ENCODE data around the gene EPC1. TPM values are rescaled to one million over a fixed set of nuclear protein-coding genes. Genes with fewer than 3 reads are reported as not detected.
"Not testable (repeated sequence)": the region's sequence is repeated elsewhere in the genome, so short reads cannot be mapped to it uniquely, and the experiment has no call there.

Gene EPC1
- total and polyA plus RNA-seq, 2 donors, result 29.3 to 116 TPM

DNA sequence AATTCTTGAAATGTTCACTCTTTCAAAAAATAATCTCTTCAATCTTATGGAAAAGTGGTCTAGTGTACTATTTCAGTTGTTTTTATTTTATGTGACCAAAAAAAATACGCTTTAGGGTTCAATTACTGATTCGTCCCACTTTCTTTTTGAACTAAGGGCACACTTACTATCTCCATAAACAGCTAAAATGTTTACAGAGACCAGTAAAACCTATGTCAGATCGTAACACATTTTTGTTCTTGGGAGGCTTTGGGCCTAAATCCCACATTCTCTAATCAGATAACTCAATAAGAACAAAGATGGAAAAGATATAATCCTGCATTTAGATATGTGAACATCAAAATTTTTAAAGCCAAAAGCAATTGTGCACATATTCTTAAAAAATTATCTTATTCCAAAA is 29.8 kb upstream of the EPC1 start:
- Histone ChIP-seq H3K27ac (ENCODE audit: low read depth) (no peak overlapping the region), H3K4me1 (ENCODE audit: insufficient read depth) (no peaks in the 10 kb centered on the region), H3K4me3 (ENCODE audit: low read depth, low read length) (no peak overlapping the region), H3K36me3 (ENCODE audit: insufficient read depth) (no peaks in the 10 kb centered on the region)
- DNase-seq (ENCODE audit: extremely low spot score), result peak; percentile 20
- 5% methylated on average over 3 of the region's 3 CpGs for WGBS

DNA sequence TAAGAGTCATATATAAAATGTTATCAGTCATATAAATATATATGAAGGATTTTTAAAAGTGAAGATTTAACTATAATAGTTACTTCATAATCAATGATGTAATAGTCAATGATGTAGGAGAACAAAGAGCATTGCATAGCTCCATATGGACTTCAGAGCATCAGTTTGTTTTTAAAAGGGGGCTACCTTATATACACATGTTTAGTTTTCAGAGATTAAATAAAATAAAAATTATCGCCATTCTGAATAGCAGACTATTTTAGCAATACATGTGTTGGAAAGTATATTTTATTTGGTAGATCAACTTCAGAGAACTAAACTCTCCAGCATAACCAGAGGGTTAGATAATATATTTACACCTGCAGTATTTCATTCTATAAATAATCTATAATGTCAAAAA is 29.1 kb upstream of the EPC1 start:
- H3K4me3 ChIP-seq (ENCODE audit: low read depth, low read length), result no peak overlapping the region
- WGBS, result 37% methylated on average over 1 of the region's 1 CpG
- no peaks in the 10 kb centered on the region for H3K36me3 ChIP-seq (ENCODE audit: insufficient read depth)
- peak; percentile 6 for DNase-seq (ENCODE audit: extremely low spot score)
- no peak overlapping the region for H3K27ac ChIP-seq (ENCODE audit: low read depth)
- no peaks in the 10 kb centered on the region for H3K4me1 ChIP-seq (ENCODE audit: insufficient read depth)

DNA sequence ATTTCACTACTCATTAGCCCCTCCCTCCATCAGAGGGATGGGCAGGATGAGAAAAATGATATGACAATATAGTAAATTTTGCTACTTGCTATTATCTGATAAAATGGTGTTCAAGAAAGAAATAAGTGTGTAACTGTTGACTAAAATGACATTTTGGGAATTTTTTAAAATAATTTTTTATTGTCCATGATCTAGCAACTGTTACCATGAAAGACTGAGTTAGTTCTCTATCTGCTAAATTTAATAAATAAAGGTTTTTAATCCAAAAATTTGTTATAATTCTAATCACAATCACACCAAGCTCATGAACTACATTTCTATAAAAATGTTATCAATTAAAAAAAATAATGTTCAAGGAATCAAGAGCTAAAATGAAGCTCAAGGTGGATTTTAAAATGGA is 28.7 kb upstream of the EPC1 start:
- no peak overlapping the region for H3K4me3 ChIP-seq (ENCODE audit: low read depth, low read length)
- no peaks in the 10 kb centered on the region for H3K4me1 ChIP-seq (ENCODE audit: insufficient read depth)
- H3K36me3 ChIP-seq (ENCODE audit: insufficient read depth), result no peaks in the 10 kb centered on the region
- no peak for DNase-seq (ENCODE audit: extremely low spot score)
- H3K27ac ChIP-seq (ENCODE audit: low read depth), result no peak overlapping the region

DNA sequence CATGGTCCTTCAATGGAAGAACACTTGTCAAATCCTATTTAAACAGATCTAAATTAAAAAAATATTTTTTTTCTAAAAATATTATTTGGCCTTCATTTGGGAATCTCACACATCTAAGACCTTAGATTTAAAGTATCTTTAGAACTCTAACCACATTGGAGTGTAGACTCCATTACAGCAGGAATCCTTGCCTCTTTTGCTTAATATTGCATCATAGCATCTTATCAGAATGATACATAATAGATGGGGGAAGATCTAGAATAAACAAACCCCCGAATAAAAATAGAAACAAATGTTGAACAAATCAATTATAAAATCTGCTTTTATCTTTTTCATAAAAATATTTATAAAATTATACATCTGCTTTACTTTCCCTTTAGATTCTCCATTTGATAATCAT is 27.6 kb upstream of the EPC1 start:
- WGBS, result 29% methylated on average over 1 of the region's 1 CpG
- DNase-seq (ENCODE audit: extremely low spot score), result no peak
- no peak overlapping the region for H3K27ac ChIP-seq (ENCODE audit: low read depth)
- H3K36me3 ChIP-seq (ENCODE audit: insufficient read depth), result no peaks in the 10 kb centered on the region
- H3K4me1 ChIP-seq (ENCODE audit: insufficient read depth), result no peaks in the 10 kb centered on the region
- no peak overlapping the region for H3K4me3 ChIP-seq (ENCODE audit: low read depth, low read length)

DNA sequence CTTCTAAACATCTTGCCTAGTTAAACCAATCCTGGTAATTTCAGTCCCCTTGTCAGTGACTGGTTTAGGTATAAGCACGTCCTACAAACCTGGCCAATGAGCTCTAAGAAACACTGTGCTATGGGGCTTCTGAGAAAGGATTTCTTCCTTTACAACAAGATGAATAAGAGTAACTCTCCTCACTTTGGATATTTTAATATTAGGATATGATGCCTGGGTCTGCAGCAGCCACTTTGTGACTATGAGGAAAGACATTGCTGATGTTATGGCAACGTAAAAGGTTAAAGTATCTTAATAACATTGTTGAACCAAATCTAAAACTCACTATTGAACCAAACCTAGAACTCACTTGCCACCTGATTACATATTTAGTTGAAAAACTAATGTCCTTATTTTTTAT is 26.5 kb upstream of the EPC1 start:
- Histone ChIP-seq H3K4me3 (ENCODE audit: low read depth, low read length) (no peak overlapping the region), H3K27ac (ENCODE audit: low read depth) (no peak overlapping the region), H3K4me1 (ENCODE audit: insufficient read depth) (no peaks in the 10 kb centered on the region), H3K36me3 (ENCODE audit: insufficient read depth) (no peaks in the 10 kb centered on the region)
- DNase-seq (ENCODE audit: extremely low spot score), result no peak
- WGBS, result 96% methylated on average over 2 of the region's 2 CpGs

DNA sequence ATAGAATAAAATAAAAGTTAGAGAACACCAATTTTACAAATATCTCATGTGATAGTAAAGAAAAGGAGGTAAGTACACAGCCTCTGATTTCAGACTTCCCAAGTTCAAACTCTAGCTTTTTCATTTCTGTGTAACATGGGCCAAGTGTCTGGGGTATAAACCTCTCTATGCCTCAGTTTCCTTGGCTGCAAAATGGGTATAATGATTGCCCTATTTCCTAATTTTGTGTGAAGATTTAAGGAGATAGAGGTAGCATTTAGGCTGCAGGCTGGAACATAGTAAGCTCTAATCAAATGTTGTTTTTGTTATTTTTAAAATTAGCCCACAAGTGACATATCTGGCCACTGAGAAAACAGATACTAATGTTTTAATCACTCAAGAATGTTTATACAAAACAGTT is 26.1 kb upstream of the EPC1 start:
- DNase-seq (ENCODE audit: extremely low spot score), result no peak
- H3K36me3 ChIP-seq (ENCODE audit: insufficient read depth), result no peaks in the 10 kb centered on the region
- no peak overlapping the region for H3K4me3 ChIP-seq (ENCODE audit: low read depth, low read length)
- H3K27ac ChIP-seq (ENCODE audit: low read depth), result no peak overlapping the region
- H3K4me1 ChIP-seq (ENCODE audit: insufficient read depth), result no peaks in the 10 kb centered on the region

DNA sequence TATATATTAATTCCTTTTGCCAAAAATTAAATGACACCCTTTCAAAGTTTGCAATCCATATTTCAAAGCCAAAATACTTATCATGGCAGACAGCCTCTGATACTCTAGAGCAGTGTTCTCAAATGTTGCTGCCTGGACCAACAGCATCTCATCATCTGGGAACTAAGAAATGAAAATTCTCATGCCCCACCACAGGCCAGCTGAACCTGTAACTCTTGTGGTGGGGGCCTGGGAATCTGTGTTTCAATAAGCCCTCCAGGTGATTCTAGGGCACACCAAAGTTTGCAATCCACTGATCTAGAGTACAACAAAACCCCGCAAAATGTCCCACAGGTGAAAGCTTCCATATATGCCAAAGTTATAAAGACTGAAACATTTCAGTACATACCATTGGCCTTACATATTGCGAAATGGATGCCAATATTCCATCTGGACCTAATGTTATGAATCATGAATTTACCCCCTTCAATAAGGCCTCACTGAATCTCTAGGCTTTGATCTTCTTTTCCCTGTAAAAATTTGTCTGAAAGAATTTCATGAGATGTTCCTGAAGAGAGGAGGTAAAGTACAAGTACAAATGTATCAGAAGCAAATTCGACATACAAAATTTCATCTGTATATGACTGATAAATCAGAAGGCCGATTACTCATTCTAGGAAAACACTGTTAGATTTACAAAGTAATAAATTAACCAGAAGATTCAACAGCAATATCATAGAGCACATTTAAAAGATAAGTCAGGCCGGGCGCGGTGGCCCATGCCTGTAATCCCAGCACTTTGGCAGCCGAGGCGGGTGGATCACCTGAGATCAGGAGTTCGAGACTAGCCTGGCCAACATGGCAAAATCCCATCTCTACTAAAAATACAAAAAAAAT is 25.3 kb upstream of the EPC1 start:
- 86% methylated on average over 10 of the region's 10 CpGs for WGBS
- Histone ChIP-seq H3K4me3 (ENCODE audit: low read depth, low read length) (no peak overlapping the region), H3K4me1 (ENCODE audit: insufficient read depth) (no peaks in the 10 kb centered on the region), H3K36me3 (ENCODE audit: insufficient read depth) (no peaks in the 10 kb centered on the region), H3K27ac (ENCODE audit: low read depth) (no peak overlapping the region)
- DNase-seq (ENCODE audit: extremely low spot score), result no peak

DNA sequence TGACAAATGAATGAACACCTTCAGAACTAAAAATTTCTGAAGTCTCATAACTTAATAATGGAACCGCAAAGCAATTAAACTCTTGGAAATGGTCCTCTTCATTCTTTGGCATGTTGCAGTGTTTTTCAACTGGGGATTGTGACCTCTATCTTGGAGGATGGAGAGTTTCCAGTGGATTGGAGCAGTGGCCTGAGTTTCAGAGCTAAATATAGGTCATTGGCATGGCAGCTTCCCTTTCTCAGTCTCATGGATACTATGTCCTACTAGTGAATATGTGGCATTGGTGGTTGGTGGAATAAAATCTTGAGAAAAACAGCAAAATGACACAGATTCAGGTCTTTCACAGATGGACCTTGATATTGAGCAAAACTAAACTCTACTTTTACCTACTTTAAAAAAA is 24.1 kb upstream of the EPC1 start:
- WGBS, result 84% methylated on average over 1 of the region's 1 CpG
- Histone ChIP-seq H3K27ac (ENCODE audit: low read depth) (no peak overlapping the region), H3K4me3 (ENCODE audit: low read depth, low read length) (no peak overlapping the region), H3K4me1 (ENCODE audit: insufficient read depth) (no peaks in the 10 kb centered on the region), H3K36me3 (ENCODE audit: insufficient read depth) (no peaks in the 10 kb centered on the region)
- DNase-seq (ENCODE audit: extremely low spot score), result no peak

DNA sequence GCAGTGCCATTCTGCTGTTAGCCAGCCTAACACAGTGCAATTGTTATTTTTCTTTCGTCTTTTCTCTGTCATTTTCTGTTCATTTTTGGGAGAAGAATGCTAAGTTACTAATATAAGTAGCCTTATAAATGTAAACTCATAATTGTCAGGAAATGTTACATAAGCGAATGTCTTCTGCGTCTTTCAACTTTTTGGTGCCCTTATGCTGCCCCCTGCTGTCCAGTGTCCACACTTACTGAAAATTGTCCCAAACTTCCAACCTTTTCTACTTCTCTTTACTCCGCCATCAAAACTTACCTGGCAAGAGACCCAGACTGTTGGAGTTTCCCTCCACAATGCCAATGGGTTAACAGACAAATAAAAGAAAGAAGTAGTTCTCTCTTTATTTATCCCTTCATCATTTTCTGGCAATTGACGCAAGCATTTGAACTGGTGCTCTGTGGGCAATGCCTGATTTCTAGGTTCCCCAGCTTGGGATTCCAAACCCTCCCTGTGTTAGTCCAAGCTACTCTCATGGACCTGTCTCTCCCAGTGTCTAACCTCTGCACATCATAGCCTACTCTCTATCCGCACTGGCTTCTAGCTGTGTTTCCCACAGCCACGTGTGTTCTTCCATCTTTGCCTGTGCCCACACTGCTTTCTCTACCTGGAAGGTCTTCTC is 21.0 kb upstream of the EPC1 start:
- no peak overlapping the region for H3K27ac ChIP-seq (ENCODE audit: low read depth)
- H3K4me1 ChIP-seq (ENCODE audit: insufficient read depth), result no peaks in the 10 kb centered on the region
- DNase-seq (ENCODE audit: extremely low spot score), result peak; percentile 26
- no peaks in the 10 kb centered on the region for H3K36me3 ChIP-seq (ENCODE audit: insufficient read depth)
- WGBS, result 31% methylated on average over 7 of the region's 7 CpGs
- H3K4me3 ChIP-seq (ENCODE audit: low read depth, low read length), result no peak overlapping the region

DNA sequence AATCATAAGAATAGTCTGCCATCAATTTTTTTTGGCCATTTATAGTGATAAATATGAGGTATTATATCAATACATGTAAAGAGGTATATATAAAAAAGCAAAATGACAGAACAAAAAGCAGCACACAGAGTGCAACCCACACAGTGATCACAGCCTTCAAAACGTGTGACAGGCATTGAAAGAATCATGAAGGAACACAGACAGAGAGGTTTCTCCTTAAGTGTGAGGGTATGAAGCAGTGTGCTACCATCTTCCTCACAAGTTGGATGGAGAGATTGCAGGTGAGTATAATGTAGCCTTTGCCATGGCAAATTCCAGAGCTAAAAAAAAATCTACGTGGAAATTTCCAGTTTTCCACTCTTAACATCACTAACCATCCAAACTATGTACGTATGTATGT is 19.6 kb upstream of the EPC1 start:
- 48% methylated on average over 3 of the region's 3 CpGs for WGBS
- H3K36me3 ChIP-seq (ENCODE audit: insufficient read depth), result no peaks in the 10 kb centered on the region
- H3K4me3 ChIP-seq (ENCODE audit: low read depth, low read length), result no peak overlapping the region
- DNase-seq (ENCODE audit: extremely low spot score), result no peak
- peaks cover 1% of the 10 kb centered on the region for H3K4me1 ChIP-seq (ENCODE audit: insufficient read depth)
- no peak overlapping the region for H3K27ac ChIP-seq (ENCODE audit: low read depth)

DNA sequence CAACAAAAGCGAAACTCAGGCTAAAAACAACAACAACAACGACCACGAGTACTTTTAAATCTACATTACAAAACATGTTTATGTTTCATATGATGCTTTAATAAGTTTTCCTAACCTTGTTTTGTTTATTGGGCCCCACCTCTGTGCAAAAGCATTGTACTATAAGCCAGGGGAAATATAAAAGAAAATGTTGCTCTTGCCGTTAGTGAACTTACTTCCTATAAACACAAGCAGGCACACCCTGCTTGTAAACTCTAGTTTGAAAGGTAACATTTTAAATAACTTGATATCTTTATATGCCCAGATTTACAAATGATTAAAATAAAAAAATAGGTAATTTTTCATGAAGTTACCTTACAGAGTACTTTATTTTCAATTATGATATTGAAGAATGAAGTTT is 19.2 kb upstream of the EPC1 start:
- H3K4me3 ChIP-seq (ENCODE audit: low read depth, low read length), result no peak overlapping the region
- H3K36me3 ChIP-seq (ENCODE audit: insufficient read depth), result no peaks in the 10 kb centered on the region
- H3K4me1 ChIP-seq (ENCODE audit: insufficient read depth), result peaks cover 1% of the 10 kb centered on the region
- DNase-seq (ENCODE audit: extremely low spot score), result no peak
- H3K27ac ChIP-seq (ENCODE audit: low read depth), result no peak overlapping the region
- WGBS, result 52% methylated on average over 4 of the region's 4 CpGs

DNA sequence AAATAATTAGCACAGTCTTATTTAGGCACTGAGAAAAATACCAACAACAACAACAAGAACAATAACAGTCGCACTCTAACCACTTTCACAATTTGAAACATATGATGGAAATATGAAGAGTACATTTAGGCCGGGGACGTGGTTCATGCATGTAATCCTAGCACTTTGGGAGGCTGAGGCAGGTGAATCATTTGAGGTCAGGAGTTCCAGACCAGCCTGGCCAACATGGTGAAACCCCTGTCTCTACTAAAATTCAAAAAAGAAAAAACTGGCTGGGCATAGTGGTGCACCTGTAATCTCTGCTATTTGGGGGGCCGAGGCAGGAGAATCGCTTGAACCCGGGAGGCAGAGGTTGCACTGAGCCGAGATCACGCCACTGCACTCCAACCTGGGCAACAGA is 18.4 kb upstream of the EPC1 start:
- H3K4me1 ChIP-seq (ENCODE audit: insufficient read depth); H3K27ac ChIP-seq (ENCODE audit: low read depth); DNase-seq (ENCODE audit: extremely low spot score); H3K4me3 ChIP-seq (ENCODE audit: low read depth, low read length); H3K36me3 ChIP-seq (ENCODE audit: insufficient read depth): not testable (repeated sequence)
- 97% methylated on average over 8 of the region's 8 CpGs for WGBS

DNA sequence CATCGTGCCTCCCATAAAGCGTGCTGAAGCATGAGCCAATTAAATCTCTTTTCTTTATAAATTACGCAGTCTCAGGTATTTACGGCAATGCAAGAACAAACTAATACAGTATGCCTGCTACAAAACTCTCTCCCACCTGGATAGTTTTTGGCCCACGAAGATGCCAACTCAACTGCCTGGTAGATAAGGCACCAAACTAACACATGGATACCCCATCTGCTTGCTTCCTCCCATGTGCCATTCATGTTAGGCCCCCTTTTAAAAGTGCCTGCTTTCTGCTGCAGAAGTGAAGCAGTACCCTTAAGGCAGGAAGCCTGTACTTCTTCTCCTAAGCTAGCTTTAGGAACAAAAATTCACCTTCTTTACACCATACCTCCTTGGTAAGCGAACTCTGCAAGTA is 15.6 kb upstream of the EPC1 start:
- 89% methylated on average over 6 of the region's 6 CpGs for WGBS
- Histone ChIP-seq H3K4me3 (ENCODE audit: low read depth, low read length) (no peak overlapping the region), H3K36me3 (ENCODE audit: insufficient read depth) (no peaks in the 10 kb centered on the region), H3K4me1 (ENCODE audit: insufficient read depth) (peaks cover 1% of the 10 kb centered on the region), H3K27ac (ENCODE audit: low read depth) (no peak overlapping the region)
- no peak for DNase-seq (ENCODE audit: extremely low spot score)

DNA sequence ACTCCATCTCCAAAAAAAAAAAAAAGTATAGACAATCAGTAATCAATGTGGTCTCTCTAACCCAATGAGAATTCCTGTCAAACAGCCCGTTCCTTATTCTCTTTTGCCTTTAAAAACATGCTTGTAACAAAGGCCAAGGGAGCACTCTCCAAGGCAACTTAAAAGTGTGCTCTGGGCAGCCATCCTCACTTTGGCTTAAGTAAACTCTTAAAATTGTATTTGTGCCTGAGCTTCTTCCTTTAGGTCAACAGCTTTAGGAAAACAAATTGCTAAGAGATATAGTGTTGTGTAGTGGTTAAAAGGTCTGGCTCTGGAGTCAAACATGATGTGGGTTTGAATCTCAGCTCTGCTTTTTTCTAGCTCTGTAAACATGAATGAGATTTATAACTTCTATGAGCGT is 13.9 kb upstream of the EPC1 start:
- no peak overlapping the region for H3K27ac ChIP-seq (ENCODE audit: low read depth)
- no peak for DNase-seq (ENCODE audit: extremely low spot score)
- no peak overlapping the region for H3K4me3 ChIP-seq (ENCODE audit: low read depth, low read length)
- H3K4me1 ChIP-seq (ENCODE audit: insufficient read depth), result peaks cover 1% of the 10 kb centered on the region
- no peaks in the 10 kb centered on the region for H3K36me3 ChIP-seq (ENCODE audit: insufficient read depth)
- WGBS, result 78% methylated on average over 2 of the region's 2 CpGs

All from urinary bladder (tissue), 4 donors.